Left hindlimb (tissue), 1 donor: ENCODE results near the gene STAG3.
A peak's percentile ranks its signal among the peaks of the same experiment; 100 is the strongest.

Source experiments
- DNase-seq: peaks from one replicate; pipeline ENCODE4 v3.0.0-alpha.2; 2018

The STAG3 gene

GRCh38 chr7:100156331-100157068, 21.2 kb upstream of the STAG3 start:
- peak; percentile 23 for DNase-seq

- no peak for DNase-seq
Observed at GRCh38 chr7:100157069-100157333, 20.7 kb upstream of the STAG3 start.

GRCh38 chr7:100157334-100158228, 20.1 kb upstream of the STAG3 start:
- DNase-seq = peak; percentile 37

GRCh38 chr7:100158229-100159098, 19.3 kb upstream of the STAG3 start, which contains the start of gene TRAPPC14:
TRAPPC14 (minus strand) TSS chr7:100158723; CDS start chr7:100158499, 224 bp downstream.
- peak; percentile 94 for DNase-seq

GRCh38 chr7:100159099-100159623, 18.6 kb upstream of the STAG3 start:
- DNase-seq = peak; percentile 22

- peak; percentile 24 for DNase-seq
Observed at GRCh38 chr7:100160067-100160466, 17.7 kb upstream of the STAG3 start.

- peak; percentile 18 for DNase-seq
Observed at GRCh38 chr7:100163006-100163531, 14.6 kb upstream of the STAG3 start.

GRCh38 chr7:100163871-100164270, 13.8 kb upstream of the STAG3 start:
- peak; percentile 6 for DNase-seq

GRCh38 chr7:100166317-100166940, 11.3 kb upstream of the STAG3 start:
- DNase-seq = no peak

GRCh38 chr7:100166970-100167911, 10.5 kb upstream of the STAG3 start:
- DNase-seq = no peak

GRCh38 chr7:100167912-100168323, 9.8 kb upstream of the STAG3 start:
- DNase-seq = no peak

GRCh38 chr7:100169147-100169850, 8.4 kb upstream of the STAG3 start:
- no peak for DNase-seq

GRCh38 chr7:100170101-100170897, 7.4 kb upstream of the STAG3 start:
- no peak for DNase-seq

GRCh38 chr7:100171087-100171681, 6.5 kb upstream of the STAG3 start:
- DNase-seq = no peak

GRCh38 chr7:100171840-100172239, 5.9 kb upstream of the STAG3 start:
- no peak for DNase-seq

GRCh38 chr7:100173806-100174495, 3.8 kb upstream of the STAG3 start:
- peak; percentile 16 for DNase-seq

- DNase-seq = no peak
Observed at GRCh38 chr7:100174582-100174981, 3.1 kb upstream of the STAG3 start.

GRCh38 chr7:100175296-100175935, 2.3 kb upstream of the STAG3 start:
- DNase-seq = peak; percentile 15
